ENCODE results near the gene KIF22. TPM values are rescaled to one million over a fixed set of nuclear protein-coding genes. Genes with fewer than 3 reads are reported as not detected.
A peak's percentile ranks its signal among the peaks of the same experiment; 100 is the strongest.

KIF22 gene
- total RNA-seq, 1 experiment from 2014 or later: 87.6 TPM

- no peaks in the 10 kb centered on the region for H3K36me3 ChIP-seq (ENCODE audit: low read depth, low read length)
- no peak overlapping the region for H3K4me3 ChIP-seq (ENCODE audit: low read length)
- no peak overlapping the region for H3K4me2 ChIP-seq (ENCODE audit: low read length)
- DNase-seq (no peak), ATAC-seq (no peak)
- H3K9me2 ChIP-seq (replicated peaks; ENCODE audit: low read length): no peaks in the 10 kb centered on the region
- H3K9ac ChIP-seq (ENCODE audit: low read length): no peak overlapping the region
- H3F3A ChIP-seq (ENCODE audit: low read length, unreplicated experiment): no peaks in the 10 kb centered on the region
- intact Hi-C loops (cut with micrococcal nuclease): no loop called here
- no peak overlapping the region for H2AFZ ChIP-seq (ENCODE audit: low read length)
- ChIA-PET CTCF (no interaction called here), POLR2A (ENCODE audit: unreplicated experiment) (no interaction called here)
- peaks cover 9% of the 10 kb centered on the region for H3K4me1 ChIP-seq (ENCODE audit: insufficient read depth, low read length)
- no peak overlapping the region for H3K27ac ChIP-seq (ENCODE audit: low read length)
- H3K9me3 ChIP-seq (ENCODE audit: low read length): no peaks in the 10 kb centered on the region
- BruUV-seq (replicated peaks): no TSS peak
- no peaks in the 10 kb centered on the region for H4K20me1 ChIP-seq (ENCODE audit: low read length)
- no peaks in the 10 kb centered on the region for H3K79me2 ChIP-seq (ENCODE audit: low read length)
- TF ChIP-seq EZH2 (IDR thresholded peaks at IDR 0.05; ENCODE audit: low read length, unreplicated experiment) (no peak), EZH2phosphoT487 (IDR thresholded peaks at IDR 0.05; ENCODE audit: borderline replicate concordance, low read length) (no peak), CTCF (conservative IDR thresholded peaks at IDR 0.05; ENCODE audit: low read depth, low read length) (no peak)
- H3K27me3 ChIP-seq (ENCODE audit: low read length): no peaks in the 10 kb centered on the region
These were observed 27.2 kb upstream of the KIF22 start for GRCh38 chr16:29763326-29763725.

GRCh38 chr16:29765167-29766032 is 25.2 kb upstream of the KIF22 start:
- Histone ChIP-seq H3K27ac (ENCODE audit: low read length) (peak overlapping the region; percentile 31), H3F3A (ENCODE audit: low read length, unreplicated experiment) (no peaks in the 10 kb centered on the region), H3K4me1 (ENCODE audit: insufficient read depth, low read length) (peaks cover 9% of the 10 kb centered on the region), H3K9ac (ENCODE audit: low read length) (no peak overlapping the region), H3K9me3 (ENCODE audit: low read length) (no peaks in the 10 kb centered on the region), H3K79me2 (ENCODE audit: low read length) (no peaks in the 10 kb centered on the region), H3K36me3 (ENCODE audit: low read depth, low read length) (no peaks in the 10 kb centered on the region), H3K27me3 (ENCODE audit: low read length) (no peaks in the 10 kb centered on the region), H4K20me1 (ENCODE audit: low read length) (no peaks in the 10 kb centered on the region), H3K4me3 (ENCODE audit: low read length) (no peak overlapping the region), H3K9me2 (replicated peaks; ENCODE audit: low read length) (no peaks in the 10 kb centered on the region), H2AFZ (ENCODE audit: low read length) (peak overlapping the region; percentile 41), H3K4me2 (ENCODE audit: low read length) (peak overlapping the region; percentile 62)
- intact Hi-C loops (cut with micrococcal nuclease): no loop called here
- DNase-seq: peak; percentile 67
- peak; percentile 94 for ATAC-seq
- no TSS peak for BruUV-seq (replicated peaks)
- ChIA-PET CTCF (interaction anchor here (0.7 kb wide), 1 partner anchor 20 kb away, joined by 5 read pairs; no protein-coding TSS in a partner anchor), POLR2A (ENCODE audit: unreplicated experiment) (no interaction called here)
- TF ChIP-seq EZH2 (IDR thresholded peaks at IDR 0.05; ENCODE audit: low read length, unreplicated experiment): no peak
- no peak for TF ChIP-seq EZH2phosphoT487 (IDR thresholded peaks at IDR 0.05; ENCODE audit: borderline replicate concordance, low read length)
- TF ChIP-seq CTCF (conservative IDR thresholded peaks at IDR 0.05; ENCODE audit: low read depth, low read length): no peak

- H3K4me1 ChIP-seq (ENCODE audit: insufficient read depth, low read length): peaks cover 9% of the 10 kb centered on the region
- BruUV-seq (replicated peaks): no TSS peak
- H3K9me3 ChIP-seq (ENCODE audit: low read length): no peaks in the 10 kb centered on the region
- ATAC-seq: no peak
- H3K4me2 ChIP-seq (ENCODE audit: low read length): no peak overlapping the region
- H3K36me3 ChIP-seq (ENCODE audit: low read depth, low read length): no peaks in the 10 kb centered on the region
- ChIA-PET CTCF (interaction anchor here (0.6 kb wide), 1 partner anchor 133 kb away, joined by 4 read pairs; the partner anchor contains the start of gene SEZ6L2), POLR2A (ENCODE audit: unreplicated experiment) (no interaction called here)
- no peaks in the 10 kb centered on the region for H3F3A ChIP-seq (ENCODE audit: low read length, unreplicated experiment)
- H3K4me3 ChIP-seq (ENCODE audit: low read length): no peak overlapping the region
- no peaks in the 10 kb centered on the region for H3K27me3 ChIP-seq (ENCODE audit: low read length)
- no peak for TF ChIP-seq CTCF (conservative IDR thresholded peaks at IDR 0.05; ENCODE audit: low read depth, low read length)
- TF ChIP-seq EZH2 (IDR thresholded peaks at IDR 0.05; ENCODE audit: low read length, unreplicated experiment): no peak
- no peak for TF ChIP-seq EZH2phosphoT487 (IDR thresholded peaks at IDR 0.05; ENCODE audit: borderline replicate concordance, low read length)
- no peak overlapping the region for H2AFZ ChIP-seq (ENCODE audit: low read length)
- no peaks in the 10 kb centered on the region for H3K9me2 ChIP-seq (replicated peaks; ENCODE audit: low read length)
- no peaks in the 10 kb centered on the region for H4K20me1 ChIP-seq (ENCODE audit: low read length)
- no peak overlapping the region for H3K9ac ChIP-seq (ENCODE audit: low read length)
- no peaks in the 10 kb centered on the region for H3K79me2 ChIP-seq (ENCODE audit: low read length)
- DNase-seq: no peak
- intact Hi-C loops (cut with micrococcal nuclease): no loop called here
- H3K27ac ChIP-seq (ENCODE audit: low read length): no peak overlapping the region
These were observed 24.0 kb upstream of the KIF22 start for GRCh38 chr16:29766571-29766970.

All from PC-3 (cell line).